GM10266 (cell line): ENCODE measurements around the gene DMRTB1.

ENCODE experiments used
- DNase-seq: peaks from one replicate; pipeline ENCODE4 v3.0.0; 2012; ENCODE audit errors: extremely low spot score
- TF ChIP-seq, protein P1 (sequence below): IDR thresholded peaks from 2 replicates; pipeline ENCODE4 v1.5.1; 2012; ENCODE audit warnings: mild to moderate bottlenecking, low read depth; ENCODE audit not compliant: control insufficient read depth, insufficient read depth; ENCODE audit errors: missing control alignments

DMRTB1 gene

DNA sequence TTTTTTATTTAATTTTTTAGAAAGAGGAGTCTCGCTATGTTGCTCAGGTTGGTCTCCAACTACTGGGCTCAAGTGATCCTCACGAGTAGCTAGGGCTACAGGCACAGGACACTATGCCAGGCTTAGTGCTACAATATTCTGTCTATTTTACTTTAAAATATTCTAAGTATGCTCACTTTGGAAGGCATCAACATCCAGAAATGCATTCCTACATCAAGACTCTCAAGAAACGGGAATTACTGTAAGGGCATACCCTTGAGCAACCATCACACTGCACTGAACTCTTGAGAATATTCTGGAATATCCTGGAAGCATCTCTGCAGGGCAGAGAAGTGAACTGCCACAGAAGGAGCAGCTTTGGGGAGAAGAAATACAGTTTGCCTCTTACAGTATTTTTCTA is 565 bp upstream of the DMRTB1 start:
- DNase-seq = no peak
- TF ChIP-seq, protein P1, sequence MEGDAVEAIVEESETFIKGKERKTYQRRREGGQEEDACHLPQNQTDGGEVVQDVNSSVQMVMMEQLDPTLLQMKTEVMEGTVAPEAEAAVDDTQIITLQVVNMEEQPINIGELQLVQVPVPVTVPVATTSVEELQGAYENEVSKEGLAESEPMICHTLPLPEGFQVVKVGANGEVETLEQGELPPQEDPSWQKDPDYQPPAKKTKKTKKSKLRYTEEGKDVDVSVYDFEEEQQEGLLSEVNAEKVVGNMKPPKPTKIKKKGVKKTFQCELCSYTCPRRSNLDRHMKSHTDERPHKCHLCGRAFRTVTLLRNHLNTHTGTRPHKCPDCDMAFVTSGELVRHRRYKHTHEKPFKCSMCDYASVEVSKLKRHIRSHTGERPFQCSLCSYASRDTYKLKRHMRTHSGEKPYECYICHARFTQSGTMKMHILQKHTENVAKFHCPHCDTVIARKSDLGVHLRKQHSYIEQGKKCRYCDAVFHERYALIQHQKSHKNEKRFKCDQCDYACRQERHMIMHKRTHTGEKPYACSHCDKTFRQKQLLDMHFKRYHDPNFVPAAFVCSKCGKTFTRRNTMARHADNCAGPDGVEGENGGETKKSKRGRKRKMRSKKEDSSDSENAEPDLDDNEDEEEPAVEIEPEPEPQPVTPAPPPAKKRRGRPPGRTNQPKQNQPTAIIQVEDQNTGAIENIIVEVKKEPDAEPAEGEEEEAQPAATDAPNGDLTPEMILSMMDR = no peak

DNA sequence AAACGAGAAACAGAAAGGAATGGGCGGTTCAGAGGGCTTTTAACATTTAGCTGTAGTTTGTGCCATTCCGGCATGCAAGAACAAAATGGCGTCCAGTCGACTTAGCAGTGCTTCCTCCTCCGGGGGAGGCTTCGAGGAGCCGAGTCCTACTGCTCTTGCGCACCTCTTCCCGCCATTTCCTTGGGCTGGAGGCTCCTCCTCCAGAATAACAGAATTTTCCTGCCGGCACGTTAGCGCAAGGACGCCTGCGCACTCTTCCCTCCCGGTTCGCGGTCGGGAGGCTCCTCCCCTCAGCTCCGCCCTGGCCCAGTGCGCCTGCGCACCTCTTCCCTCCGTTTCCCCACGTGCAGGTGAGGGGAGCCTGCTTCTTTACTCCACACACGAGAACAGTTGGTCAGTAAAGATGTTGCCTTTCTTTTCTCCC is 1.0 kb downstream of the DMRTB1 start:
- TF ChIP-seq, protein P1 = no peak
- DNase-seq = no peak

- no peak for DNase-seq
- TF ChIP-seq, protein P1 = no peak
Measured at GRCh38 chr1:53460666-53461322, 1.6 kb downstream of the DMRTB1 start.

DNA sequence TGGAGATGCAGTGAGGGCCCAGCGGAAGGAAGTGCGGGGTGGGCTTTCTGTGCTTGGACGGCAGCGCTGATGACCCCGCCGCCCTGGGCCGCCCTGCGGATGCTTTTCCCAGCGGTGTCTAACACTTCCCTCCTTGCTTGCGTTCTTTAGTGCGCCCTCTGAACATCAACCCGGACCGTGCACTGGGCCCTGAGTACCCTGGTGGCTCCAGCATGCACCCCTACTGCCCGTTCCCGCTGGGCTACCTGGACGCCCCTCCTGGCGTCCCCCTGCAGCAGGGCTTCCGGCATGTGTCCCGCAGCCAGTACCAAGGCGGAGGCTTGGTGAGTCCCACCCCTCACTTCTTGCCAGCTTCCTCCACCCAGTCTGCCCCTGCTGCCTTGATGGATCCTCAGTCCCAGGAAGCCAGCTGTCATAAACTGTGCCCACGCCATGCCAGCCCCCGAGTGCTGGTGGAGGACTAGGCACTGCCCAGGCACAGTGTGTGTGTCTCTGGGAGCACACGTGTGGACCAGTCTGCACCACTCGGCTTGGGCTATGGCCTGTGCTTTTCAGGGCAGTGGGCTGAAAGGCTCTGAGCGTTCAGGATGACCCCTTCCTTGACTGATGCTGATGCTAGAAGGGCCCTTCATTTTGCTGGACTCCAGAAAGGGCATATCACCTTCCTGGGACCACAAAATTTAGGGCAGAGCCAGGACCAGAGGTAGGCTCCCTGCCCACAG is 2.3 kb downstream of the DMRTB1 start:
- DNase-seq = no peak
- TF ChIP-seq, protein P1 = no peak

DNA sequence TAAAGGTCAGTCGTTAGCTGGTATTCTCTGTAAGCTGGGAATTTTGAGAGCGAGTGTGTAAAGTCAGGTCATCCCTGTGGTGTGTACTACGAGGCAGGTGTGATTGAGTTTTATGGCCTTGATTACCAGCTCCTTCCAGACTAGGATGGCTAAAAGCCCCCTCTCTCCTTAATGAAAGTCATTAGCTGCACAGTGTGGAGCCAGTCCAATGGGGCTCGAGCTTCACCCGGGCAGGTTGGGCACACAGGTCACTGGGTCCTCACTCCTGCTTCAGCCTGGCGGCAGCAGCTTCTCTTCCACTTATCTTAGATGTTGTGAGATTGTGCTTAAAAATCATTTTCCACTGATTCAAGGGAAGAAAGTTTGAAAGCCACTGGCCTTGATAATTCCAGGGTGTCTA is 3.0 kb downstream of the DMRTB1 start:
- TF ChIP-seq, protein P1 = no peak
- no peak for DNase-seq

DNA sequence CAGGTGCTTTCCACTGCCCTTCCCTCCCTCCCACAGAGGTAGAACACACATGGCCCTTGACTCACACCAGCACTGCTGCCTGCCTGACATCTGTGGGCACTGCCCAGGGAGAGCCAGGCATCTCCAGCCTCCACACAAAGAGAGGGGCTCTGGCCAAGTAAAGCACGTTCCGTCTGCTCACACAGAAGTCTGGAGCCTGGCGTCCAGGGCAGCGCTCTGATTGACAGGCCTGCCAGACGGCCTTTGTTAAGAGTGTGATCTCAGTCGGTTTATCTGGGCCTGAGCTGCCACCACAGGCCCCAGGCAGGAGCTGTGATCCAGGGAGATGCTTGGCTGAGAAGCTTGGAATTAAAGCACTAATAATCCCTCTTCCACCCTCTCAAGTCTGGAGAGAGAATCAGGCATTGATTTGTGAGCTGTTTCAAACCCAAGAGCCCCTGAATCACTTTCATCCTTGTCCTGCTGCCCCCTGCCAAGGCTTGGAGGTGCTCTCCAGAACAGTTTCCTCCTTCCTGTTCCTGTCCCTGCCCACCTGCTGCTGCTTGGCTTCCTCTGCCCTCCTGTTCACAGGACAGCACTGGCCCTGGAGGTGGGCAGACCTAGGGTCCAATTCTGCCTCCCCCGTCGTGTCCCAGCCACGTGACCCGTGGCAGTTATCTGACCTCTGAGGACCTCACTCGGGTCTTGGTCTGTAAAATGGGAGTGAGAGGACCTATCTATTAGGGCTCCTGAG is 3.7 kb downstream of the DMRTB1 start:
- DNase-seq = no peak
- TF ChIP-seq, protein P1 = no peak
